ENCODE data around the gene RFPL2.
"Not testable (repeated sequence)": the region's sequence is repeated elsewhere in the genome, so short reads cannot be mapped to it uniquely, and the experiment has no call there.

Gene RFPL2

DNA sequence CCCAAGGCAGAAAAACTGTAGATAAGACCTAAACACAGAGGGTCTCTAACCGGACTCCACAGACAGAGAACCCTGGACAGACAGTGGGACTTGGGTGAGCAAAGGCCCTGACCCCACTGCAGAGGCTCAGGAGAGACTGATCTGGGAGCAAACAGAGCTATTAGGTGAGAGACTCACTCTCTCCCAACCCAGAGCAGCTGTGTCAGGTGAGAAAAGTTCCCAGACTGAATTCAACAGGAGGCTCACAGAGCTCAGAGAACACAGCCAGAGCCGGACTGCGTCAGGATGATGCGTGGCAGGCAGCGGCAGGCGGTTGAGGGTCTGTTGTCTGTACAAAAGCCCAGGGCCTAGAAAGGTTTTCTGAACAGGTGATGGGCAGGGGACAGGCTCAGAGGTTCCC is 5.5 kb downstream of the RFPL2 start:
- Mint-ChIP-seq H3K27me3 (peaks cover 22% of the 10 kb centered on the region), H3K9me3 (no peaks in the 10 kb centered on the region), H3K4me1 (ENCODE audit: low read depth) (peaks cover 32% of the 10 kb centered on the region), H3K27ac (no peak overlapping the region), H3K36me3 (ENCODE audit: low read depth) (no peaks in the 10 kb centered on the region), H3K4me3 (no peak overlapping the region)
- no peak for DNase-seq

DNA sequence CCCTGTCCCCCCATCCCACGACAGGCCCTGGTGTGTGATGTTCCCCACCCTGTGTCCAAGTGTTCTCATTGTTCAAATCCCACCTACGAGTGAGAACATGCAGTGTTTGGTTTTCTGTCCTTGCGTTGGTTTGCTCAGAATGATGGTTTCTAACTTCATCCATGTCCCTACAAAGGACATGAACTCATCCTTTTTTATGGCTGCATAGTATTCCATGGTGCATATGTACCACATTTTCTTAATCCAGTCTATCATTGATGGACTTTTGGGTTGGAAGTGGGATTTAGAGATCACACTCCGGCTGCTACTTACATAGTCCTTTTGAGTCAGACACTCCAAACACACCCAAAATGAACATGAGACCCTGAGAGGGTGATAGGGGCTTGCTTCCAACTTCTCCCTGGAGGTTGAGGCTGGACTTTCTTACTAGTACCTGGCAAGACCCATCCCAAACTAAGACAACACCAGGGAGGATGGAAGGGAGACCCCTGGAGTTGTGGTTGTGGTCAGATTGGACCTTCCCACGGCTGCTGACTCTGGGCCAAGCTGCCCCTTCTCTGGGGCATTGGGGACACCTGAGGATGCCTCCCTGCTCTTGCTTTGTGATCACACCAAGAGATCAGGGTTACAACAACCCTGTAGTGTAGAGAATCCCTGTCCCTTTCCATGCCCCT is 7.2 kb downstream of the RFPL2 start:
- not testable (repeated sequence) for H3K4me3 Mint-ChIP-seq; H3K27ac Mint-ChIP-seq; H3K36me3 Mint-ChIP-seq (ENCODE audit: low read depth); H3K27me3 Mint-ChIP-seq; DNase-seq; H3K9me3 Mint-ChIP-seq
- peaks cover 20% of the 10 kb centered on the region for H3K4me1 Mint-ChIP-seq (ENCODE audit: low read depth)

DNA sequence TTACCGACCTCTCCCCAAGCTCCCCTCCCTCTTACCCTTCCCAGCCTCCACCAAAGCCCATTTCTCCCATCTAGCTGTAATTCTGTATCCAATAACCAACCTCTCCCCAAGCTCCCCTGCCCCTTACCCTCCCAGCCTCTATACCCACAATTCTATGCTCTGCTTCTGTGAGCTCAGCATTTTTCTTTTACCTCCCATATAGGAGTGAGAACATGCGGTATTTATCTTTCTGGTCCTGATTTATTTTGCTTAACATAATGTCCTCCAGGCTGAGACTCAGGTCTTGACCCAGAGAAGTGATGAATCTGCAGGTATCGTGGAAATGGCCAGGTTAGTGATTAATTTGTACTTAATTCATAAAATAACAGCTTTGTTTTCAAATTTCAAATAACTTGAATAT is 9.0 kb downstream of the RFPL2 start:
- not testable (repeated sequence) for DNase-seq; H3K27me3 Mint-ChIP-seq; H3K4me1 Mint-ChIP-seq (ENCODE audit: low read depth); H3K9me3 Mint-ChIP-seq; H3K36me3 Mint-ChIP-seq (ENCODE audit: low read depth); H3K27ac Mint-ChIP-seq; H3K4me3 Mint-ChIP-seq

DNA sequence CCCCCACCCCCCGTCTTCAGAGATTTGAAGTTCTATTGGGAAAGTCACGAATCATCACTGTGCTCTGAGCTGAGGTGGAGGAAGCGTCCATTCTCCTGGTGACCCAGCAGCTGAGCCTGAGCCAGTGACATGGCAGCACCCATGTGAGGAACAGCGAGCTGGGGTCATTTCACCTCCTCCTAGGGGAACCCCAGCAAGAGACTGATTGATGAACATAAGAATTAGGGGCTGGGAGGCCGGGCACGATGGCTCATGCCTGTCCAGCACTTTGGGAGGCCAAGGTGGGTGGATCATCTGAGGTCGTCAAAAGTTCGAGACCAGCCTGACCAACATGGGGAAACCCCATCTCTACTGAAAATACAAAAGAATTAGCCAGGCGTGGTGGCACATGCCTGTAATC is 11.5 kb downstream of the RFPL2 start:
- not testable (repeated sequence) for H3K36me3 Mint-ChIP-seq (ENCODE audit: low read depth); H3K4me3 Mint-ChIP-seq; H3K27ac Mint-ChIP-seq; DNase-seq; H3K9me3 Mint-ChIP-seq; H3K27me3 Mint-ChIP-seq; H3K4me1 Mint-ChIP-seq (ENCODE audit: low read depth)

DNA sequence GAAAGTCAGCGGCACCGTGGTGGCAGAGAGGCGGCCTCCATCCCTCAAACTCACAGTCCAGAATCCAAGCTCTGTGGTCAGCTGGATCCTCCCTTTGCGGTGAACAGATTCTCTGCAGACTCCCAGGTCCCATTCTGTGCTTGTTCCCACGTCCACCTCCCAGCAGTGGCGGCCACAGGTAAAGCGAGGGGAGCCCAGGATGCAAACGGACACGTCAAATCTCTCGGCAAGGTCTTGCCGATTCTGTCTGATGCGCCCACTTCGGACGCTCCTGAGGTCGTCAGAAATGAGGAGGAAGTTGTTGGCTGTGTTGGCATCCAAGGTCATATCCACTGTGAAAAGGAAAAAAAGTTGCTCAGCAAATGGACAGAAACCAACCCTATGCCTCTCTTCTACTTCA is 13.9 kb downstream of the RFPL2 start:
- not testable (repeated sequence) for H3K4me3 Mint-ChIP-seq; H3K4me1 Mint-ChIP-seq (ENCODE audit: low read depth); H3K9me3 Mint-ChIP-seq; H3K27me3 Mint-ChIP-seq; DNase-seq; H3K27ac Mint-ChIP-seq; H3K36me3 Mint-ChIP-seq (ENCODE audit: low read depth)

DNA sequence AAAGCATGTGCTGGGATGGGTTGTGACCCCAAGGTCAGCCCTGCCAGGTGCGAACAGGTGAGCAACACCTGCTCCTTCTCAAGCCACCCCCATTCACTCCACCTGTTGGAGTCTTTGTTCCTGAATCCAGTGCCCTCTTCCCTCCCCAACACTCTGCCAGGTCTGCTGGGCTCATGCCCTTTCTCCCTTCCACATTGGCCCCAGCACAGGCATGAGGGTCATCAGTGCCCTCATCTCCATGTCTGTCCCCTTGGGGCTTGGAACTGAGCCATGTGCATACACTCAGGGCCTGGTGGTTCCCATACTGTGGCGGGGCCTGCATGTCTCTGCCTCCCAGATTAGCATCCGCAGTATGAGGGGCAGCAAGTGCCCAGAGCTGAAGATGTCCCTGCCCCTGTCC is 19.1 kb downstream of the RFPL2 start:
- no peak overlapping the region for H3K4me3 Mint-ChIP-seq
- H3K36me3 Mint-ChIP-seq (ENCODE audit: low read depth) = no peaks in the 10 kb centered on the region
- H3K27ac Mint-ChIP-seq = no peak overlapping the region
- no peaks in the 10 kb centered on the region for H3K9me3 Mint-ChIP-seq
- no peaks in the 10 kb centered on the region for H3K4me1 Mint-ChIP-seq (ENCODE audit: low read depth)
- H3K27me3 Mint-ChIP-seq = peaks cover 8% of the 10 kb centered on the region
- DNase-seq = no peak

DNA sequence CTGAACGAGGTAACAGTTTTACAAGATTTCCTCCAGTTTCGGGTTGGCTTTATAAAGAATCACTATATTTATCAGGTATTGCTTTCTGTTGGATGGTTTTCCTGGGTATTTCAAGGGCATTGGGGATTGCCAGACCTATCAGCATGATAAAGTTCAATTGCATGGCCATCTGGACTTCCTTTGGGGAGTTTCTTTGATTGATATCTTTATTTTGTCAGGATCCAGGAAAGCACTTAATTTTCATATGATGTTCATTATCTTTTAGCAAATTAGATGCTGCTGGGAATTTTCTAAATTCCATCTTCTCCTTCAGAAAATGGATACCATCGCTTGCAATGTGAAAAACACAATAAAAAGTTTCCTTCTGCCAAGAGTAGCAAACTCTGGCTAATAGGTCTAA is 21.2 kb downstream of the RFPL2 start:
- Mint-ChIP-seq H3K36me3 (ENCODE audit: low read depth) (no peaks in the 10 kb centered on the region), H3K9me3 (no peaks in the 10 kb centered on the region), H3K27me3 (peaks cover 15% of the 10 kb centered on the region), H3K4me3 (no peak overlapping the region), H3K27ac (no peak overlapping the region), H3K4me1 (ENCODE audit: low read depth) (no peaks in the 10 kb centered on the region)
- no peak for DNase-seq

DNA sequence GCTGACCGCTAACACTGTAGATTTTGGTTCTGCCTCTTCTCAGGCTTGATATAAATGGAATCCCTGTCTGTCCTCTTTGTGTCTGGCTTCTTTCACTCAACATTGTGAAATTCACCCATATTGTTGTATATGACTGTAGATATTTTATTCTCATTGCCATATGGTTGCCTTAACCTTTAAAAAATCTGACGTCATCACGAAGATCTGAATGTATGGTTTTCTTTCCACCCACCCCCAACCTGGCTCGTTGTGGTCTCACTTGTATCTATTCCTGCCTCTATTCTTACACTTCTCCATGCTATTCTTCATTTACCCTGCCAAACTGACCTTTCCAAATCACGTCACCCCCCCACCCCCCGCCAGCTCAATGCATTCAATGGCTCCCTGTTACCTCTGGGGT is 23.8 kb downstream of the RFPL2 start:
- Mint-ChIP-seq H3K36me3 (ENCODE audit: low read depth) (no peaks in the 10 kb centered on the region), H3K27me3 (peaks cover 35% of the 10 kb centered on the region), H3K4me3 (no peak overlapping the region), H3K27ac (no peak overlapping the region), H3K9me3 (no peaks in the 10 kb centered on the region), H3K4me1 (ENCODE audit: low read depth) (no peaks in the 10 kb centered on the region)
- DNase-seq = no peak

DNA sequence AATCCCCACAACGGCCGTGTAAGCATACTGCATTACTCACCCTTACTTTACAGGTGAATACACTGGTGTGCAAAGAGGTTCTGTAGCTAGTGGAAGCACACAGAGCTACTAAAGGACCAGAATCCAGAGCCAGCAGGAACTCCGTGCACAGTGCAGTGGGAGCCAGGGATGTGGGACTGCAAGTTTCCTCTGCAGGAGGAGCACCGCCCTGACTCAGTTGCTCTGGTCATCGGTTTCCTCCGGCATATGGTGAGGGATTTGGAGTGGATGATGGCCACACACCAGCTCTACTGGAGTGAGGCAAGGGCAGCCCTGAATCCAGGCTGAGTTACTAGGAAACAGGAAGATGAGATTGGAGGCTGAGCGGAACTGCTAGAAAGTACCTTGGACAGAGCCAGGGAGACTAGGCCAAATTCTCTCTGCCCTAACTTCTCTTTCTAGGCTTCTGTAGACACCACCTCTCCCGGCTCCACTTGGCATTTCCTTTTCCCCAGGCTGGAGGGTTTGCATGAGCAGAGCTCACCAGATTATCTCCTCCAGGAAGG is 27.6 kb downstream of the RFPL2 start:
- no peaks in the 10 kb centered on the region for H3K4me1 Mint-ChIP-seq (ENCODE audit: low read depth)
- no peak overlapping the region for H3K27ac Mint-ChIP-seq
- no peaks in the 10 kb centered on the region for H3K36me3 Mint-ChIP-seq (ENCODE audit: low read depth)
- H3K27me3 Mint-ChIP-seq = peaks cover 39% of the 10 kb centered on the region
- DNase-seq = no peak
- H3K9me3 Mint-ChIP-seq = no peaks in the 10 kb centered on the region
- H3K4me3 Mint-ChIP-seq = no peak overlapping the region

DNA sequence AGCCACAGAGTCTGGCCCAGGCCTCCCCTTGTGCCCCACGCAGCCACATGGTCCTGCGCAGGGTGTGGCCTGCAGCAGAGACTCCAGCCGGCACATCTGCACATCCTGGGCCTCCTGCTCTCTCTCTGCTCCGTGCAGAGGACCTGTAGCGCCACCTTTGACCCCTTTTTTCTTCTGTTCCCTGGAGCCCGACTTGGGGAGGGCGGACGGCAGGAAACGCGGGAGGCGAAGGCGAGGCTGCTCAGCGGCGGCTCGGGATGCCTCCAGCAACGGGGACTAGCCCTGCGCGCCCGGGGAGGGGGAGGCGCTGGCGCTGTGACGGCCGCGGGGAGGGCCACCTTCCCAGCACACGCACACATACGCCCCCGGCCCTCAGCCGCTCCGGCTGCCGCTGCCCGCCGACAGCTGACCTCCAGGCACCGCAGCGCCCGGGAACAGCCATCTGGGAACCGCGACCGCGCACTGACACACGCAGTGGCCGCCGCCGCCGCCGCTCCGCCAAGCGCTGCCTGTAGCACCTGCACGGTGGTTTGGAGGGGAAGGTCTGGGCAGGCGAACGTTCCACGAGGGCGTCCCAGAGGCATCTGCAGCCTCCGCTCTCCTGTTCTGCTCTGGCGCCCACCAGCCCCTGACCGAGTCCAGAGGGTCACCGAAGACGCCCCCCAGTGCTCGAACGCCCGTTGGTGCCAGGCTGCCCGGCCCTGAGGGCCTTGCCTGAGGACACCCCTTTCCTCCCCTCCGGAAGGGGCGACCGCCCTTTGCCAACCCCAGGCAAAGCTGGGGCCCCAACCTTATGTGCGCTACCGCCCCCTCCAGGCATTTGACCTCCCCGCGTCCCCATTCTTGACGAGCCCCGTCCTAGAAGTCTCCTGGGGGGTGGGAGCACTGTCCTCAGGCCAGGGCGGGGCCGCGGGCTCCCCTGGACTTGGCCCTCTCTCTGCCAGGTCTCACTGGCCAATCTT is 28.9 kb downstream of the RFPL2 start:
- no peaks in the 10 kb centered on the region for H3K9me3 Mint-ChIP-seq
- H3K27me3 Mint-ChIP-seq = peaks cover 39% of the 10 kb centered on the region
- no peaks in the 10 kb centered on the region for H3K4me1 Mint-ChIP-seq (ENCODE audit: low read depth)
- no peak for DNase-seq
- H3K27ac Mint-ChIP-seq = no peak overlapping the region
- H3K4me3 Mint-ChIP-seq = no peak overlapping the region
- no peaks in the 10 kb centered on the region for H3K36me3 Mint-ChIP-seq (ENCODE audit: low read depth)

DNA sequence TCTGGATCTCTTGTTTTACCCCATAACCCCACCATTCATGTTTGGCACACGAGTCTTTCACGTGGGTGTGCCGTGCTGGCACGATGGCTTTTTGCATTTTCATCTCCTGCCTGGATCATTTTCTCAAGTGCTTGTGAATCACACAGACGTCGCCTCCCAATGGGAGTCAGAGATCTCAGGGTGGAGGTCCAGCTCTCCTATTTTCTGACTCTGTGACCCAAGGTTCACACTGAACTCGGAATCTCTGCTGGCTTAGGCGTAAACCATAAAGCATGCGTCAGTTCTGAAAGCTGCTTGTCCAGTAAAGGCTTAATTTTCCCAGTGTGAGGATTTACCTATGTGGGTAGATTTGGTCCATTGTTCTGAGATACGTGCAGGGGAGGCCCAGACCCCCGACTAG is 29.8 kb downstream of the RFPL2 start:
- Mint-ChIP-seq H3K4me1 (ENCODE audit: low read depth) (no peaks in the 10 kb centered on the region), H3K4me3 (no peak overlapping the region), H3K9me3 (no peaks in the 10 kb centered on the region), H3K27ac (no peak overlapping the region), H3K36me3 (ENCODE audit: low read depth) (no peaks in the 10 kb centered on the region), H3K27me3 (peaks cover 39% of the 10 kb centered on the region)
- no peak for DNase-seq

DNA sequence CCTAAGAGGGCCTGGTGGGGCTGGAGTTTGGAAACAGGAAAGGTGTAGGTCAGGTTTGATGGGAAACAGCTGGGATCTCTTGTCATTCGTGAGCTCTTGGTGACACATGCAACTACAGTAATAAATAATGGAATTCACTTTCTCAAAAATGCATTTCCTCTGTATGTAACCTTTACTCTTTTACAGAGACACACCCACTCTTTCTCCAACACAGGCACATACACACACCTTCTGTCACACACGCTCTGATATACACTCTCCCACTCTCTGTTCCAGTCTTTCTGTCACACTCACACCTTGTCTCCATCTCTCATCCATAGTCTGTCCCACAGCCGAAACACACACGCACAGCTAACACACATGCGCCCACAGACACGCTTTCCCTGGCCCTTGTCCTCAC is 39.2 kb downstream of the RFPL2 start:
- no peak for DNase-seq
- H3K36me3 Mint-ChIP-seq (ENCODE audit: low read depth) = no peaks in the 10 kb centered on the region
- H3K27ac Mint-ChIP-seq = no peak overlapping the region
- H3K4me1 Mint-ChIP-seq (ENCODE audit: low read depth) = peaks cover 2% of the 10 kb centered on the region
- no peaks in the 10 kb centered on the region for H3K27me3 Mint-ChIP-seq
- no peak overlapping the region for H3K4me3 Mint-ChIP-seq
- H3K9me3 Mint-ChIP-seq = no peaks in the 10 kb centered on the region

DNA sequence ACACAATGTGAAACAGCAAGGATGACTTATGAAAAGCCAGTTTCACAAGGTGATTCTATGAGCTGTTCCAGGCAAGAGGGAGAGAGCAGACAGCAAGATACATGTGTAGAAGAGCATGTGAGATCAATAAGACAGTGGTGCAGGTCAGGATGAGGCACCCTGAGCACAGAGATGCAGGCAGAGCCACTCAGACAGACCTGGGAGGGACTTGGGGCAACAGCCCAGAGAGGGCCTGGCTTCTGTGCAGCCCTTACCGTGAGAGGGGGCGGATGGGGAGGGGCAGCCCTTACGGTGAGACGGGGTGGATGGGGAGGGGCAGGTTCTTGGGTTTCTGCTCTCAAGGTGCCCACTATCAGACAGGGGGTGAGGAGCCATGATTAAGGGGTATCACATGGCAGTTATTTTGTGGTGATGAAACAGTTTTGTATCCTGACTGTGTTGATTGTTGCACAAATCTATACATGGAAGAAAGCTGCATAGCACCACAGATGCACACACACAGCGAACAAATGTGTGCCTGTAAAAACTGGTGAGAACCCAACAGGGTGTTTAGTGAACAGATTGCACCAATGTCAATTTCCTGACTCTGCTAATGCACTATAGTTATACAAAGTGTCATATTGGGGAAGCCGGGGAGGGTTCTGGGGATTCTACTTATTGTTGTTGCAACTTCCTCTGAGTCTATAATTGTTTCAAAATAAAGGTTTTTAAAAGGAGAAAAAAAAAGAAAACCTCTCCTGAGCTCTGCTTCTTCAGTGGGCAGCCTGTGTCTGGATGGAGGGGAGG is 40.6 kb downstream of the RFPL2 start:
- no peak for DNase-seq
- H3K4me1 Mint-ChIP-seq (ENCODE audit: low read depth) = peaks cover 2% of the 10 kb centered on the region
- H3K27ac Mint-ChIP-seq = no peak overlapping the region
- H3K27me3 Mint-ChIP-seq = no peaks in the 10 kb centered on the region
- H3K9me3 Mint-ChIP-seq = no peaks in the 10 kb centered on the region
- no peaks in the 10 kb centered on the region for H3K36me3 Mint-ChIP-seq (ENCODE audit: low read depth)
- no peak overlapping the region for H3K4me3 Mint-ChIP-seq

DNA sequence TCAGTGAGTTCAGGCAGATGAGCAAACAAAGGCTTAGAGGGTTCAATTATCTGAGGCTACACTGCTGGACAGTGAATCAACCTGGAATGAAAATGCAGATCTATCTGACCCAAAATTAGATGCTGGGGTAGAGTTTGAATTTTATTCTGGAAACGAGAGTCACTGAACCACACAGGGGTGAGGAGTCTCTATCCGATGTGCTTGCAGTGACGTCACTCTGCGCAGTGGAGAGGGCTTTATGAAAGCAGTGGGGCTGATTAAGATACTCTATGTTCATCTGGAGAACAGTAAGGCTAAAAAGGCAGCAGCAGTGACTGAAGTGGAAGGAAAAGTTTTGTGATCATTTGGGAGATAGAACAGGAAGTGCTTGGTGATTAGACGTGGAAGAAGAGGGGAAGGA is 44.5 kb downstream of the RFPL2 start:
- not testable (repeated sequence) for H3K4me3 Mint-ChIP-seq; H3K4me1 Mint-ChIP-seq (ENCODE audit: low read depth); H3K9me3 Mint-ChIP-seq; H3K27me3 Mint-ChIP-seq; H3K27ac Mint-ChIP-seq; H3K36me3 Mint-ChIP-seq (ENCODE audit: low read depth); DNase-seq
